ENCODE results near the gene CCDC34. TPM values are rescaled to one million over a fixed set of nuclear protein-coding genes. Genes with fewer than 3 reads are reported as not detected.
A peak's percentile ranks its signal among the peaks of the same experiment; 100 is the strongest.

CCDC34 gene
- total RNA-seq, 2 experiments from 2014 or later, result 20.8 to 38.5 TPM

DNA sequence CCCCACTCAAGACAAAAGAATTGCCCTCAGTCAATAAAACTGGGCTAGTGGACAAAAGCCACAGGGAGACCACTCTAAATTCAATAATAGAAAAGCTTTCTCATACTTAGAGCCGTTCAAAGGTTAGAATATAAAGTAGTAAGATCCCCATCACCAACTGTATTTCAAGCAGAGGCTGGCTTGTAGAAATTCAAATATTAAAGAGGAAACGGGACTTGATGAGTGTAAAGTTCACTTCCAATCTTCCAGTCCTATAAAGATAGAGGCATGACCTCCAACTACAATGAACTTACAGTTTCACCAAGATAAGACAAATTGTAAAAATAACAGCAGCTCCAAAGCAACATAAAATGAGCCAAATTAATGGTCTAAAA is 70.4 kb downstream of the CCDC34 start:
- TF ChIP-seq EZH2phosphoT487 (IDR thresholded peaks at IDR 0.05; ENCODE audit: borderline replicate concordance, low read depth, low read length), result no peak
- TF ChIP-seq, protein P1, sequence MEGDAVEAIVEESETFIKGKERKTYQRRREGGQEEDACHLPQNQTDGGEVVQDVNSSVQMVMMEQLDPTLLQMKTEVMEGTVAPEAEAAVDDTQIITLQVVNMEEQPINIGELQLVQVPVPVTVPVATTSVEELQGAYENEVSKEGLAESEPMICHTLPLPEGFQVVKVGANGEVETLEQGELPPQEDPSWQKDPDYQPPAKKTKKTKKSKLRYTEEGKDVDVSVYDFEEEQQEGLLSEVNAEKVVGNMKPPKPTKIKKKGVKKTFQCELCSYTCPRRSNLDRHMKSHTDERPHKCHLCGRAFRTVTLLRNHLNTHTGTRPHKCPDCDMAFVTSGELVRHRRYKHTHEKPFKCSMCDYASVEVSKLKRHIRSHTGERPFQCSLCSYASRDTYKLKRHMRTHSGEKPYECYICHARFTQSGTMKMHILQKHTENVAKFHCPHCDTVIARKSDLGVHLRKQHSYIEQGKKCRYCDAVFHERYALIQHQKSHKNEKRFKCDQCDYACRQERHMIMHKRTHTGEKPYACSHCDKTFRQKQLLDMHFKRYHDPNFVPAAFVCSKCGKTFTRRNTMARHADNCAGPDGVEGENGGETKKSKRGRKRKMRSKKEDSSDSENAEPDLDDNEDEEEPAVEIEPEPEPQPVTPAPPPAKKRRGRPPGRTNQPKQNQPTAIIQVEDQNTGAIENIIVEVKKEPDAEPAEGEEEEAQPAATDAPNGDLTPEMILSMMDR (conservative IDR thresholded peaks at IDR 0.05; ENCODE audit: low read length), result no peak
- Histone ChIP-seq H3K4me2 (ENCODE audit: low read length) (no peak overlapping the region), H2AFZ (ENCODE audit: low read length) (no peak overlapping the region), H3K27ac (ENCODE audit: low read depth, low read length, poor library complexity, severe bottlenecking) (no peak overlapping the region), H4K20me1 (ENCODE audit: insufficient read depth, low read length) (no peaks in the 10 kb centered on the region), H3K4me3 (ENCODE audit: low read depth, low read length, poor library complexity, severe bottlenecking) (no peak overlapping the region), H3K9me3 (ENCODE audit: low read length) (peaks cover 28% of the 10 kb centered on the region), H3K9me2 (ENCODE audit: insufficient read depth, low read length) (no peaks in the 10 kb centered on the region), H3K79me2 (ENCODE audit: insufficient read depth, low read depth, low read length) (no peaks in the 10 kb centered on the region), H3K36me3 (ENCODE audit: insufficient read depth, low read length) (no peaks in the 10 kb centered on the region), H3K4me1 (ENCODE audit: insufficient read depth, low read length, poor library complexity, severe bottlenecking) (no peaks in the 10 kb centered on the region)
- POLR2A ChIA-PET, result interaction anchor here (0.6 kb wide), 1 partner anchor 1277 kb away, joined by 4 read pairs; no protein-coding TSS in a partner anchor
- DNase-seq (ENCODE audit: low spot score), result no peak
- no TSS peak for BruUV-seq (replicated peaks)
- intact Hi-C loops (cut with micrococcal nuclease; ENCODE audit: unreplicated experiment), result no loop called here
- CTCF ChIA-PET (ENCODE audit: unreplicated experiment), result no interaction called here

DNA sequence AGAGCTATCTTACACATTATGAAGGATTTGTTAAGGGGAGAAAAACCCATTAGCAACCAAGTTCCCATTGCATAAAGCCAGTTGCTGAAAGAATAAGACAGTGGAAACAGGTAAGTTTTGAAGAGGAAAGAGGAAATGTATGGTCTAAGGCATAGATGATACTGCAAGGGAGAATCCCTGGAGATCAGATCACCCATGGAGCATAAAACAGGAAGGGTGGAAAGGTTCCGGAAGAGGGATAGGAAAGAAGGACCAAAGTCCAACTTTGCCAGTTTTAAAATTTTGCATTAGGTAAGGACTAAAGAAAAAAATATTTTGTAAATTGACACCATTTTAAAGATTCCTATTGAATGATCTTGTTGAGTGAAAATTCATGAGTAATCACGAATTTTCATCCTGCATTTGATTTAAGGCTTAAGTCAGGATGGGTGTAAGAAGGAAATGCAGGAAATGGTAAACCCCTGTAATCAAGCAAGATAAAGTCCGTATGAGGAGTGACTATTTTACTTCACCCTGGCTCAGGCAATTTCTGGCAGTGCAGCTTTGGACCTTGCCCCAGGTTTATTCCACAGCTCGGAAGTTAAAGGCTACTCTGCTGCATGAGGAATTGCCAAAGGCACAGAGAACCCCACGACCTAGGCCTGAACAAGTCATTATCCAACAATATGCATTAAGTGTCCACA is 70.9 kb downstream of the CCDC34 start:
- no peaks in the 10 kb centered on the region for H3K79me2 ChIP-seq (ENCODE audit: insufficient read depth, low read depth, low read length)
- H3K27ac ChIP-seq (ENCODE audit: low read depth, low read length, poor library complexity, severe bottlenecking), result no peak overlapping the region
- H3K4me1 ChIP-seq (ENCODE audit: insufficient read depth, low read length, poor library complexity, severe bottlenecking), result no peaks in the 10 kb centered on the region
- no peak overlapping the region for H2AFZ ChIP-seq (ENCODE audit: low read length)
- no peak overlapping the region for H3K4me2 ChIP-seq (ENCODE audit: low read length)
- no peak overlapping the region for H3K4me3 ChIP-seq (ENCODE audit: low read depth, low read length, poor library complexity, severe bottlenecking)
- no peak for DNase-seq (ENCODE audit: low spot score)
- POLR2A ChIA-PET, result no interaction called here
- intact Hi-C loops (cut with micrococcal nuclease; ENCODE audit: unreplicated experiment), result no loop called here
- no peaks in the 10 kb centered on the region for H3K36me3 ChIP-seq (ENCODE audit: insufficient read depth, low read length)
- no TSS peak for BruUV-seq (replicated peaks)
- CTCF ChIA-PET (ENCODE audit: unreplicated experiment), result no interaction called here
- H3K9me3 ChIP-seq (ENCODE audit: low read length), result peaks cover 28% of the 10 kb centered on the region
- no peak for TF ChIP-seq EZH2phosphoT487 (IDR thresholded peaks at IDR 0.05; ENCODE audit: borderline replicate concordance, low read depth, low read length)
- TF ChIP-seq, protein P1 (conservative IDR thresholded peaks at IDR 0.05; ENCODE audit: low read length), result no peak
- no peaks in the 10 kb centered on the region for H4K20me1 ChIP-seq (ENCODE audit: insufficient read depth, low read length)
- H3K9me2 ChIP-seq (ENCODE audit: insufficient read depth, low read length), result no peaks in the 10 kb centered on the region

DNA sequence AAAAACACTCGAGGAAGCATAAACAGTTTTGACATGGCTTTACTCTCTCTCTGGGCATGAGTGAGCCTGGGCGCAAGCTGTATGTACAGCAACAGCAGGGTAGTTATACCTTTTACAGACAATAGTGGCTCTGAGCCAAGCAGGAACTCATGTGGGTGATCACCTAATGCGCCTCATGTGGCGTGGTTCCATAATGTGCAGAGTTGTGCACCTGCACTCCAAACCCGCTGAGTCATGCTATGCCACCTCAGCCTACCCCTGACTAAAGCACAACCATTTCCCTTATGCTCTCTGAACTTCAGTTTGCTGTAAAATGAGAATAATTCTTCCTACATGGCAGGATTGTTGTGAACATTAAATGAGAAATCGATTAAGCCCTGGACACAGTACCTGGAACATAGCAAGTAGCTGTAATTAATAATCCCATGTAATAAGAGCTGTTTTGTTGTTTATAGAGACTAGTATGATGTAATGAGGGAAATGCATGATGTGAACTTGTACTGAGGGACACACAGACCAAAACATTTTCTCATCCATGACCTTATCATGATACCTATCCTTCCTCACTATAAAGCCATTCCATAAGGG is 71.6 kb downstream of the CCDC34 start:
- Histone ChIP-seq H3K9me3 (ENCODE audit: low read length) (peaks cover 28% of the 10 kb centered on the region), H3K79me2 (ENCODE audit: insufficient read depth, low read depth, low read length) (no peaks in the 10 kb centered on the region), H3K9me2 (ENCODE audit: insufficient read depth, low read length) (no peaks in the 10 kb centered on the region), H3K4me2 (ENCODE audit: low read length) (no peak overlapping the region), H3K27ac (ENCODE audit: low read depth, low read length, poor library complexity, severe bottlenecking) (no peak overlapping the region), H3K36me3 (ENCODE audit: insufficient read depth, low read length) (no peaks in the 10 kb centered on the region), H2AFZ (ENCODE audit: low read length) (no peak overlapping the region), H3K4me3 (ENCODE audit: low read depth, low read length, poor library complexity, severe bottlenecking) (no peak overlapping the region), H4K20me1 (ENCODE audit: insufficient read depth, low read length) (no peaks in the 10 kb centered on the region), H3K4me1 (ENCODE audit: insufficient read depth, low read length, poor library complexity, severe bottlenecking) (no peaks in the 10 kb centered on the region)
- intact Hi-C loops (cut with micrococcal nuclease; ENCODE audit: unreplicated experiment), result no loop called here
- DNase-seq (ENCODE audit: low spot score), result peak; percentile 73
- POLR2A ChIA-PET, result no interaction called here
- CTCF ChIA-PET (ENCODE audit: unreplicated experiment), result no interaction called here
- BruUV-seq (replicated peaks), result no TSS peak
- no peak for TF ChIP-seq EZH2phosphoT487 (IDR thresholded peaks at IDR 0.05; ENCODE audit: borderline replicate concordance, low read depth, low read length)
- TF ChIP-seq, protein P1 (conservative IDR thresholded peaks at IDR 0.05; ENCODE audit: low read length), result no peak

Data from OCI-LY7 (cell line).